RWPE1 (cell line): ENCODE measurements around the gene SLC13A3.

ENCODE experiments used
- CTCF ChIA-PET: fragments of 350-600 bp; sonication (Branson Sonifier 250); formaldehyde crosslinking; extraction: SDS; loops from one replicate; lab custom pipeline; 2021; lab: Yijun Ruan, JAX
- POLR2A ChIA-PET: fragments of 400-600 bp; formaldehyde crosslinking; extraction: SDS; loops from one replicate; lab custom pipeline; 2020; ENCODE audit warnings: antibody characterized with exemption; ENCODE audit not compliant: low non-redundant PET; lab: Yijun Ruan, JAX
- DNase-seq: peaks from one replicate; pipeline ENCODE4 v3.0.0; 2012; ENCODE audit warnings: low spot score
- H3K27ac ChIP-seq: fragments of 450-650 bp; 2 replicates; pipeline ENCODE4 v1.5.1; 2017
- TF ChIP-seq, protein P1 (sequence below): fragments of 450-650 bp; conservative IDR thresholded peaks from 2 replicates; pipeline ENCODE4 v1.5.1; 2017; ENCODE audit warnings: low read depth, mild to moderate bottlenecking

Gene SLC13A3

DNA sequence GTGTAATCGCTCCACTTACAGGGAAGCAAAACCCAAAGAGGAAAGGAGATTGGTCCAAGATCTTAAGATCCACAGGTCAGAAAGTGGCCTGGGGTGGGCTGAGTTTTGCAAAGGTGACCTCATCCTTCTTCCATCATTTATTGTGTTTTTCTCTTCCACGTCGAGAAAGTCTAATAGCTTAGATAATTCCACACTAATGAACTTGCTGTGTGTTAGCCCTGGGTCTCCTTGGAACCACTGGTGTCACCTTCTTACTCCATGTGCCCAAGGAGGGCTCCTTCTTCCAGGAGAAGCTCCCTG, 1.7 kb downstream of the SLC13A3 start:
- POLR2A ChIA-PET = no interaction called here
- TF ChIP-seq, protein P1, sequence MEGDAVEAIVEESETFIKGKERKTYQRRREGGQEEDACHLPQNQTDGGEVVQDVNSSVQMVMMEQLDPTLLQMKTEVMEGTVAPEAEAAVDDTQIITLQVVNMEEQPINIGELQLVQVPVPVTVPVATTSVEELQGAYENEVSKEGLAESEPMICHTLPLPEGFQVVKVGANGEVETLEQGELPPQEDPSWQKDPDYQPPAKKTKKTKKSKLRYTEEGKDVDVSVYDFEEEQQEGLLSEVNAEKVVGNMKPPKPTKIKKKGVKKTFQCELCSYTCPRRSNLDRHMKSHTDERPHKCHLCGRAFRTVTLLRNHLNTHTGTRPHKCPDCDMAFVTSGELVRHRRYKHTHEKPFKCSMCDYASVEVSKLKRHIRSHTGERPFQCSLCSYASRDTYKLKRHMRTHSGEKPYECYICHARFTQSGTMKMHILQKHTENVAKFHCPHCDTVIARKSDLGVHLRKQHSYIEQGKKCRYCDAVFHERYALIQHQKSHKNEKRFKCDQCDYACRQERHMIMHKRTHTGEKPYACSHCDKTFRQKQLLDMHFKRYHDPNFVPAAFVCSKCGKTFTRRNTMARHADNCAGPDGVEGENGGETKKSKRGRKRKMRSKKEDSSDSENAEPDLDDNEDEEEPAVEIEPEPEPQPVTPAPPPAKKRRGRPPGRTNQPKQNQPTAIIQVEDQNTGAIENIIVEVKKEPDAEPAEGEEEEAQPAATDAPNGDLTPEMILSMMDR = no peak
- DNase-seq = no peak
- H3K27ac ChIP-seq = no peak overlapping the region
- CTCF ChIA-PET = interaction anchor here (0.9 to 1.2 kb wide), 2 partner anchors 17 to 51 kb away, joined by 3 to 5 read pairs; no protein-coding TSS in a partner anchor

DNA sequence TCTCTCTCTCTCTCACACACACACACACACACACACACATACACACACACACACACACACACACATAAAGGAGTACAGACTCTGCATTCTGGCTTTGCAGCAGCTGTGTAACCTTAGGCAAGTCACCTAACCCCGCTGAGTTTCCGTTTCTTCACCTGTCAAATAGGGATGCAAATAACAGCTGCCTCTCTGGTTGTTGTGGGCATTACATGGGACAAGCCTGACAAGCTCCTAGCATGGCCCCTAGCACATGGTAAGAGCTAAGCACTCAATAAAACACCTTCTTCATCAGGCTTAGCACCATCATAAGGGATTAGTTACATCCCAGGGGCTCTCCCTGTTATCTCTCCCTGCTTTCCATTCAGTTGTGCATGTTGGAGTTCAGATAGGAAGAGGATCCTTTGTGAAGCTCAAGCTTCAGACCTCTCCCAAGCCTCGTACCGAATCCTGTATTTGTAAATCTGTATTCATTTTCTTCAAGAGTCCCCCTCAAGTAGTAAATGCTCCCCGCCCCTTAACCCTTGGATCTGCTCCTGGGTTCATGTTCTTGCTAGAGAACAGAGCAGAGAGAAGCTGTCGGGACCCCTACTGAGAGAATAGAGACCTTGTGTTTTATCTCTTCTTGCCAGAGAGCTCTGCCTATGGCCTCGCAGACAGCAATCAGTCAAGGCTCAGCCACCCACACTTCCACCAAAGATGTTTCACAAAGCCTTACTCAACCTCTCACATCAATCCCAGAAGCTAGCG, 2.2 kb downstream of the SLC13A3 start:
- no peak overlapping the region for H3K27ac ChIP-seq
- ChIA-PET CTCF (interaction anchor here (0.6 to 1.2 kb wide), 3 partner anchors 16 to 895 kb away, joined by 3 to 5 read pairs (median 3); no protein-coding TSS in a partner anchor), POLR2A (interaction anchor here (0.6 kb wide), 1 partner anchor 744 kb away, joined by 4 read pairs; no protein-coding TSS in a partner anchor)
- TF ChIP-seq, protein P1 = no peak
- DNase-seq = no peak

DNA sequence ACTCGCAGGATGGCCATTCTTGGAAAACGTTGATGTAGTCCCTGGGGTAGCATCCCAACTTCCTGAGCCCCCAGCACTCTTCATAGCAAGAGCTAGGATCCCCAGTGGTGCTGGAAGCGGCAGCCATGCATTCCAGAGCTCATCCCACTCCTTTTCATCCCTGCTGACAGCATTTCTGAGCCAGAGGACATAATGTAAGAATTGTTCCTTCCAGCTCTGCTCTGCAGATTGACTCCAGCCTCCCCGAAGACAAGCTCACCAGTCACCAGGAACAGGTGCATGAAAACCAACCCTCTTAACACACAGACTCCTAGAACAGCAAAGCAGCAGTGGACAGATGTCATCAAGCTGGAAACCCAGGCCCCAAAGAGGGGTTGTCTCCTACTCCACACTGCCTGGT, 3.8 kb downstream of the SLC13A3 start:
- ChIA-PET CTCF (interaction anchor here (0.6 kb wide), 1 partner anchor 436 kb away, joined by 9 read pairs; no protein-coding TSS in a partner anchor), POLR2A (no interaction called here)
- DNase-seq = no peak
- no peak overlapping the region for H3K27ac ChIP-seq
- TF ChIP-seq, protein P1 = no peak

DNA sequence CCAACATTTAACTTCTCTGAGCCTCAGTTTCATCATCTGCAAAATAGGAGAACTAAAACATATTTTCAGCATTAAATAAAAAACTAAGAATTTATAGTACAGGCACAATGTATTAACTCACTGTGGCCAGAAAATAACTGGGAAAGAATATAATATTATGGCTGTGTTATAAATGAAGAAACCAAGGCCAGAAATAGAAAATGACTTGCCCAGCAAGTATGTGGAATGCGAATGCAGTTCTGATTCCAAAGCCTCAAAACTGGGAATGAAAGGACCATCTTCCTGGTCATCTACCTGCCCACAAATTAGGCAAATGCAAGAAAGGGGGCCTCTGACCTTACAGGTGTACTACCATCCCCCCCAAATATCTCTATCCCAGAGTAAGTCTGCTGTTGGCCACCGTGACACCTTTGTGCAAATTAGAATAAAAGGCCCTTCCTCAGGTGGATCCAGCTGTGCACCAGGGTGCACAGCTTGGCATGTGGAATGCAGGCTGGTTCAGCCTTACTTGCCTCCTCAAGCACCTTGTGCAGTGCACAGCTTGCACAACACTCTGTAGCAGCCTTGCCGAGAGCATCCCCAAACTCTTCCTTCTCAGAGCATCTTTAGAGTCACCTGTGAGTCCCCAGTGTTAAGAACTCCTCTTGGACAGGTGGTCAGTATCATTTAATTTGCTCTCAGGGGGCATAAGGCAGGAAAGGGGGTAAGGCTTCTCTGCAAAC, 4.4 kb downstream of the SLC13A3 start:
- ChIA-PET CTCF (interaction anchor here (0.7 kb wide), 1 partner anchor 43 kb away, joined by 3 read pairs; no protein-coding TSS in a partner anchor), POLR2A (no interaction called here)
- TF ChIP-seq, protein P1 = no peak
- H3K27ac ChIP-seq = no peak overlapping the region
- DNase-seq = no peak

DNA sequence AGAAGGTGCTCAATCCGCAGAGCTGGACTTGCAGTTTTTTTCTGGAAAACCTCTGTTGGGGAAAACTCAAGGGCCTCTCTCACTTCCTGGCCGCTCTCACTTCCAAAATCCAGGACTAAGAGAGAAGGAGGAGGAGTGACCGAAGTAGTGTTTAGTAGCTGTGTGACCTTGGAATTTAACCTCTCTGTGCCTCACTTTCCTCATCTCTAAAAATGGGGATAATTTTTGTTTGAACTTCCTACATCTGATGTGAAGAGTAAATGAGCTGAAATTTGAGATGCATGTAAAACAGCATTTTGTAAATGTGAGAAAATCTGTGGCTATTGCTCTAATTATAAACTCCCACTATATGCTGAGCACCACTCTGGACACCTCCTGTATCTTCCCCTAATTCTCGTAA, 5.1 kb downstream of the SLC13A3 start:
- TF ChIP-seq, protein P1 = no peak
- POLR2A ChIA-PET = no interaction called here
- no peak for DNase-seq
- H3K27ac ChIP-seq = no peak overlapping the region
- CTCF ChIA-PET = interaction anchor here (0.7 kb wide), 1 partner anchor 42 kb away, joined by 3 read pairs; no protein-coding TSS in a partner anchor

DNA sequence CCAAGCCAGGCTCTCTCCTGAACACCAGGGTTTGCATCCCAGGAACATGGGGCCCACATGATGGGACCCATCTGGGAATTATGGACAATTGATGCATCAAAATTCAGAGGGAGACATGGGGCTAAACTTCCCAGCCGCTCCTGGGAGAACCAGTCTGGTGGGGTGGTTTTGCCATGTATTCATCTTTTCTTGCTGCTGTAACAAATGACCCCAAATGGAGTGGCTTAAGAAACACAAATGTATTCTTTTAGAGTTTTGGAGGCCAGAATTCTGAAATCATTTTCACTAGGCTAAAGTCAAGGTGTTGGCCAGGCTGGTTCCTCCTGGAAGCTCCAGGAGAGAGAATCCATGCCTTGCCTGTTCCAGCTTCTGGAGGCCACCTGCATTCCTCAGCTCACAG, 6.5 kb downstream of the SLC13A3 start:
- TF ChIP-seq, protein P1 = no peak
- ChIA-PET CTCF (interaction anchor here (0.5 kb wide), 1 partner anchor 1037 kb away, joined by 3 read pairs; no protein-coding TSS in a partner anchor), POLR2A (no interaction called here)
- no peak overlapping the region for H3K27ac ChIP-seq
- DNase-seq = no peak
